Suprapubic skin (tissue), 3 donors: Measurements from ENCODE around the gene PIH1D2.

Experiments
- CTCF ChIP-seq, 2 donors: fragments of 200-600 bp in 1 of 2; fragments of 450-650 bp in 1 of 2; sonication (generic) in 1 of 2; IDR thresholded peaks; one replicate each; pipeline ENCODE4 v1.5.1; 2016 to 2019; ENCODE audit warnings: antibody characterized with exemption in 2 of 2, mild to moderate bottlenecking in 1 of 2, moderate library complexity in 1 of 2
- POLR2A ChIP-seq, 2 donors: fragments of 450-650 bp; IDR thresholded peaks; one replicate each; pipeline ENCODE4 v1.6.1; 2017; ENCODE audit warnings: antibody characterized with exemption in 2 of 2, mild to moderate bottlenecking in 2 of 2, moderate library complexity in 2 of 2

DNA sequence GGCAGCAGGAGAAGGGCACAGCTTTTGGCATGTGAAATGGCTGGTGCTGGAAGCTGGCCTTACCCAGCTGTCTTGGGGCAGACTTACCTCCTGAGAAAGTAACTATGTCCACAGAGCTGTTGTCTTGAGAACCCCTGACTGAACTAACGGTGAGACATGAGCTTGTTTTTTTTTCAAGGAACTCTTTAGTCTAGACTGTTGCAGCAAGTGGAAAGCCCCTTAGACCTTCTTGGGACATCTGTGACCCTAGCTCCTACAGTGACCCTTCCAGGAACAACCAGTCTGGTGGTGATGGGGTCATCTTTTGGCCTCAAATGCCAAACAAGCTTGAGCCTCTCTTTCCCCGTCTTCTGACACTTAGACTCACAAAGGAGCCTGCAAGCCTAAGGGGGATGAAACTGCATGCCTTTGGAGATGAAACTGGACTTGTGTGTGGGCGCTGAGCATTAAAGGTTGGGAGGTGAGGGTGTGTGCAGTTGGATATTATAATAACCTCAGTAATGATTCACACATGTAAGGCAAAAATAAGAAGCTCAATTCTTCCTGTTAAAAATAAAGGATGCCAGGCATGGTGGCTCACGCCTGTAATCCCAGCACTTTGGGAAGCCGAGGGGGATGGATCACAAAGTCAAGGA is 48.3 kb upstream of the PIH1D2 start:
- TF ChIP-seq POLR2A (IDR thresholded peaks at IDR 0.05) (no peak), CTCF (IDR thresholded peaks at IDR 0.05) (no peak)
